GM19193 (cell line): ENCODE measurements around the gene LDLRAD4.

Source experiments
- POLR2A ChIP-seq: IDR thresholded peaks from 4 replicates; pipeline ENCODE4 v1.6.1; 2011; ENCODE audit not compliant: insufficient read depth, insufficient read length; ENCODE audit errors: extremely low read depth

The LDLRAD4 gene

GRCh38 chr18:13218368-13218991, at the start of gene LDLRAD4:
LDLRAD4 (plus strand) TSS chr18:13218760.
- no peak for TF ChIP-seq POLR2A

GRCh38 chr18:13173578-13174145, 44.9 kb upstream of the LDLRAD4 start:
- TF ChIP-seq POLR2A = no peak

GRCh38 chr18:13175266-13175665, 43.3 kb upstream of the LDLRAD4 start:
- TF ChIP-seq POLR2A = no peak

- TF ChIP-seq POLR2A = no peak
These were observed 42.8 kb upstream of the LDLRAD4 start for GRCh38 chr18:13175754-13176210.

- TF ChIP-seq POLR2A = no peak
These were observed 41.7 kb upstream of the LDLRAD4 start for GRCh38 chr18:13176847-13177246.

- TF ChIP-seq POLR2A = no peak
These were observed 40.4 kb upstream of the LDLRAD4 start for GRCh38 chr18:13178197-13178596.

- TF ChIP-seq POLR2A = no peak
These were observed 39.6 kb upstream of the LDLRAD4 start for GRCh38 chr18:13178976-13179375.

GRCh38 chr18:13179566-13180113, 38.9 kb upstream of the LDLRAD4 start:
- no peak for TF ChIP-seq POLR2A

- no peak for TF ChIP-seq POLR2A
These were observed 37.8 kb upstream of the LDLRAD4 start for GRCh38 chr18:13180614-13181375.

- no peak for TF ChIP-seq POLR2A
These were observed 36.8 kb upstream of the LDLRAD4 start for GRCh38 chr18:13181765-13182164.

GRCh38 chr18:13183359-13183758, 35.2 kb upstream of the LDLRAD4 start:
- no peak for TF ChIP-seq POLR2A

GRCh38 chr18:13183790-13184189, 34.8 kb upstream of the LDLRAD4 start:
- TF ChIP-seq POLR2A = no peak

GRCh38 chr18:13184396-13184795, 34.2 kb upstream of the LDLRAD4 start:
- no peak for TF ChIP-seq POLR2A

GRCh38 chr18:13185675-13186198, 32.8 kb upstream of the LDLRAD4 start:
- TF ChIP-seq POLR2A = no peak

GRCh38 chr18:13186687-13187086, 31.9 kb upstream of the LDLRAD4 start:
- TF ChIP-seq POLR2A = no peak
